HUES48 (cell line): ENCODE results near the gene TPD52L1.

Source experiments
- H3K27ac ChIP-seq: one replicate; pipeline ENCODE4 v1.7.0; 2013; ENCODE audit warnings: low read depth, low read length, inconsistent platforms
- H3K27me3 ChIP-seq: 2 replicates; pipeline ENCODE4 v1.6.1; 2013; ENCODE audit warnings: mild to moderate bottlenecking, low read length; ENCODE audit not compliant: control insufficient read depth, insufficient read depth
- H3K36me3 ChIP-seq: 2 replicates; pipeline ENCODE4 v1.6.1; 2013; ENCODE audit warnings: low read length; ENCODE audit not compliant: control insufficient read depth, insufficient read depth
- H3K4me1 ChIP-seq: 2 replicates; pipeline ENCODE4 v1.6.1; 2013; ENCODE audit warnings: mild to moderate bottlenecking, low read length; ENCODE audit not compliant: control insufficient read depth, insufficient read depth
- H3K4me3 ChIP-seq: 2 replicates; pipeline ENCODE4 v1.5.1; 2013; ENCODE audit warnings: mild to moderate bottlenecking, low read depth, low read length
- H3K9ac ChIP-seq: 2 replicates; pipeline ENCODE4 v1.6.1; 2013; ENCODE audit warnings: mild to moderate bottlenecking, low read depth, low read length, moderate library complexity
- H3K9me3 ChIP-seq: 2 replicates; pipeline ENCODE4 v1.6.1; 2013; ENCODE audit warnings: low read length; ENCODE audit not compliant: control insufficient read depth, insufficient read depth

TPD52L1 gene

GRCh38 chr6:125222531-125223455 lies 69.2 kb downstream of the TPD52L1 start:
- Histone ChIP-seq H3K9me3 (no peaks in the 10 kb centered on the region), H3K4me3 (no peak overlapping the region), H3K9ac (no peak overlapping the region), H3K27me3 (no peaks in the 10 kb centered on the region), H3K36me3 (no peaks in the 10 kb centered on the region), H3K27ac (no peak overlapping the region), H3K4me1 (peaks cover 13% of the 10 kb centered on the region; the same call in 1 of the 2 replicates)

GRCh38 chr6:125224231-125224861 lies 70.8 kb downstream of the TPD52L1 start:
- Histone ChIP-seq H3K4me1 (peaks cover 12% of the 10 kb centered on the region; the same call in 1 of the 2 replicates), H3K9ac (no peak overlapping the region), H3K27ac (no peak overlapping the region), H3K4me3 (no peak overlapping the region), H3K36me3 (no peaks in the 10 kb centered on the region), H3K27me3 (no peaks in the 10 kb centered on the region), H3K9me3 (no peaks in the 10 kb centered on the region)

GRCh38 chr6:125227244-125227643 lies 73.7 kb downstream of the TPD52L1 start:
- Histone ChIP-seq H3K4me3 (no peak overlapping the region), H3K4me1 (peaks cover 9% of the 10 kb centered on the region; the same call in 1 of the 2 replicates), H3K27ac (no peak overlapping the region), H3K36me3 (no peaks in the 10 kb centered on the region), H3K9me3 (no peaks in the 10 kb centered on the region), H3K9ac (no peak overlapping the region), H3K27me3 (no peaks in the 10 kb centered on the region)

GRCh38 chr6:125228981-125229479 lies 75.5 kb downstream of the TPD52L1 start:
- H3K4me3 ChIP-seq: no peak overlapping the region
- peaks cover 9% of the 10 kb centered on the region; the same call in 1 of the 2 replicates for H3K4me1 ChIP-seq
- no peaks in the 10 kb centered on the region for H3K36me3 ChIP-seq
- H3K9ac ChIP-seq: no peak overlapping the region
- no peaks in the 10 kb centered on the region for H3K27me3 ChIP-seq
- no peaks in the 10 kb centered on the region for H3K9me3 ChIP-seq
- no peak overlapping the region for H3K27ac ChIP-seq

GRCh38 chr6:125230674-125231073 lies 77.1 kb downstream of the TPD52L1 start:
- peaks cover 4% of the 10 kb centered on the region; the same call in 1 of the 2 replicates for H3K4me1 ChIP-seq
- H3K27ac ChIP-seq: no peak overlapping the region
- no peak overlapping the region for H3K4me3 ChIP-seq
- no peaks in the 10 kb centered on the region for H3K9me3 ChIP-seq
- no peaks in the 10 kb centered on the region for H3K27me3 ChIP-seq
- H3K36me3 ChIP-seq: no peaks in the 10 kb centered on the region
- H3K9ac ChIP-seq: no peak overlapping the region

GRCh38 chr6:125231133-125231532 lies 77.6 kb downstream of the TPD52L1 start:
- no peaks in the 10 kb centered on the region for H3K36me3 ChIP-seq
- no peaks in the 10 kb centered on the region for H3K27me3 ChIP-seq
- no peaks in the 10 kb centered on the region for H3K9me3 ChIP-seq
- no peaks in the 10 kb centered on the region for H3K4me1 ChIP-seq
- no peak overlapping the region for H3K4me3 ChIP-seq
- H3K27ac ChIP-seq: no peak overlapping the region
- no peak overlapping the region for H3K9ac ChIP-seq

GRCh38 chr6:125231574-125232343 lies 78.2 kb downstream of the TPD52L1 start:
- H3K9me3 ChIP-seq: no peaks in the 10 kb centered on the region
- H3K4me3 ChIP-seq: no peak overlapping the region
- H3K9ac ChIP-seq: no peak overlapping the region
- no peaks in the 10 kb centered on the region for H3K27me3 ChIP-seq
- H3K27ac ChIP-seq: no peak overlapping the region
- no peaks in the 10 kb centered on the region for H3K36me3 ChIP-seq
- no peaks in the 10 kb centered on the region for H3K4me1 ChIP-seq

GRCh38 chr6:125232466-125232865 lies 78.9 kb downstream of the TPD52L1 start:
- Histone ChIP-seq H3K9me3 (no peaks in the 10 kb centered on the region), H3K4me3 (no peak overlapping the region), H3K36me3 (no peaks in the 10 kb centered on the region), H3K27me3 (no peaks in the 10 kb centered on the region), H3K27ac (no peak overlapping the region), H3K4me1 (no peaks in the 10 kb centered on the region), H3K9ac (no peak overlapping the region)

GRCh38 chr6:125233202-125233601 lies 79.6 kb downstream of the TPD52L1 start:
- H3K9me3 ChIP-seq: no peaks in the 10 kb centered on the region
- no peak overlapping the region for H3K4me3 ChIP-seq
- H3K4me1 ChIP-seq: no peaks in the 10 kb centered on the region
- no peaks in the 10 kb centered on the region for H3K36me3 ChIP-seq
- H3K27ac ChIP-seq: no peak overlapping the region
- H3K9ac ChIP-seq: no peak overlapping the region
- no peaks in the 10 kb centered on the region for H3K27me3 ChIP-seq

- Histone ChIP-seq H3K27me3 (no peaks in the 10 kb centered on the region), H3K9ac (no peak overlapping the region), H3K4me1 (no peaks in the 10 kb centered on the region), H3K27ac (no peak overlapping the region), H3K9me3 (no peaks in the 10 kb centered on the region), H3K36me3 (no peaks in the 10 kb centered on the region), H3K4me3 (no peak overlapping the region)
Measured at GRCh38 chr6:125236536-125237327, 83.2 kb downstream of the TPD52L1 start.
